GM18498 (cell line): ENCODE results near the gene VAV2.

ENCODE experiments used
- ATAC-seq: cut with Tn5 transposase; IDR thresholded peaks from one replicate; pipeline ENCODE4 v1.9.1; 2021; ENCODE audit warnings: mild to moderate bottlenecking, moderate library complexity; ENCODE audit not compliant: unreplicated experiment

Gene VAV2

GRCh38 chr9:133857639-133858038, 134.5 kb downstream of the VAV2 start:
- ATAC-seq = no peak

GRCh38 chr9:133856798-133857197, 135.3 kb downstream of the VAV2 start:
- no peak for ATAC-seq

GRCh38 chr9:133855802-133856521, 136.2 kb downstream of the VAV2 start:
- no peak for ATAC-seq

GRCh38 chr9:133855371-133855770, 136.8 kb downstream of the VAV2 start:
- no peak for ATAC-seq

GRCh38 chr9:133854765-133855164, 137.4 kb downstream of the VAV2 start:
- no peak for ATAC-seq

- ATAC-seq = no peak
Measured at GRCh38 chr9:133854048-133854447, 138.1 kb downstream of the VAV2 start.

- ATAC-seq = no peak
Measured at GRCh38 chr9:133853331-133853730, 138.8 kb downstream of the VAV2 start.

GRCh38 chr9:133852431-133852830, 139.7 kb downstream of the VAV2 start:
- no peak for ATAC-seq

GRCh38 chr9:133851693-133852092, 140.4 kb downstream of the VAV2 start:
- no peak for ATAC-seq

- no peak for ATAC-seq
Measured at GRCh38 chr9:133850937-133851336, 141.2 kb downstream of the VAV2 start.

- no peak for ATAC-seq
Measured at GRCh38 chr9:133850161-133850560, 142.0 kb downstream of the VAV2 start.

GRCh38 chr9:133849110-133849670, 142.9 kb downstream of the VAV2 start:
- ATAC-seq = no peak

- no peak for ATAC-seq
Measured at GRCh38 chr9:133848471-133849109, 143.5 kb downstream of the VAV2 start.

GRCh38 chr9:133846483-133847090, 145.5 kb downstream of the VAV2 start:
- ATAC-seq = no peak

GRCh38 chr9:133845440-133845839, 146.7 kb downstream of the VAV2 start:
- no peak for ATAC-seq

- ATAC-seq = no peak
Measured at GRCh38 chr9:133844881-133845410, 147.2 kb downstream of the VAV2 start.

GRCh38 chr9:133844398-133844784, 147.7 kb downstream of the VAV2 start:
- no peak for ATAC-seq

- no peak for ATAC-seq
Measured at GRCh38 chr9:133843751-133844397, 148.2 kb downstream of the VAV2 start.

- no peak for ATAC-seq
Measured at GRCh38 chr9:133843250-133843649, 148.9 kb downstream of the VAV2 start.

GRCh38 chr9:133842721-133843227, 149.3 kb downstream of the VAV2 start:
- no peak for ATAC-seq

- ATAC-seq = no peak
Measured at GRCh38 chr9:133842174-133842573, 149.9 kb downstream of the VAV2 start.
